ENCODE measurements around the gene HGFAC. TPM values are rescaled to one million over a fixed set of nuclear protein-coding genes. Genes with fewer than 3 reads are reported as not detected.

Gene HGFAC
- total RNA-seq, 1 donor from 2014 or later: 1.2 TPM

- Histone ChIP-seq H3K36me3 (peaks cover 46% of the 10 kb centered on the region), H3K9me3 (no peaks in the 10 kb centered on the region), H3K27ac (no peak overlapping the region), H3K4me3 (no peak overlapping the region), H3K27me3 (no peaks in the 10 kb centered on the region), H3K4me1 (no peaks in the 10 kb centered on the region)
- DNase-seq (no peak), ATAC-seq (no peak)
- intact Hi-C loops (cut with DNase I): loop anchor here (10.0 kb wide), 1 partner anchor 236 kb away; no protein-coding TSS in a partner anchor
- TF ChIP-seq CTCF (IDR thresholded peaks at IDR 0.05): no peak
These were observed 11.2 kb upstream of the HGFAC start for GRCh38 chr4:3430524-3430923.

- Histone ChIP-seq H3K36me3 (peaks cover 42% of the 10 kb centered on the region), H3K27me3 (no peaks in the 10 kb centered on the region), H3K4me1 (no peaks in the 10 kb centered on the region), H3K9me3 (no peaks in the 10 kb centered on the region), H3K4me3 (no peak overlapping the region), H3K27ac (no peak overlapping the region)
- no peak for TF ChIP-seq CTCF (IDR thresholded peaks at IDR 0.05)
- no peak for ATAC-seq
- intact Hi-C loops (cut with DNase I): loop anchor here (10.0 kb wide), 1 partner anchor 237 kb away; no protein-coding TSS in a partner anchor
- no peak for DNase-seq
These were observed 10.2 kb upstream of the HGFAC start for GRCh38 chr4:3431446-3431993.

GRCh38 chr4:3432381-3432790, 9.4 kb upstream of the HGFAC start:
- no peaks in the 10 kb centered on the region for H3K4me1 ChIP-seq

GRCh38 chr4:3433138-3433869, 8.5 kb upstream of the HGFAC start:
- Histone ChIP-seq H3K36me3 (peaks cover 27% of the 10 kb centered on the region), H3K27ac (no peak overlapping the region), H3K9me3 (no peaks in the 10 kb centered on the region), H3K4me3 (no peak overlapping the region), H3K4me1 (no peaks in the 10 kb centered on the region), H3K27me3 (no peaks in the 10 kb centered on the region)
- DNase-seq (no peak), ATAC-seq (no peak)
- intact Hi-C loops (cut with DNase I): loop anchor here (10.0 kb wide), 1 partner anchor 239 kb away; no protein-coding TSS in a partner anchor
- TF ChIP-seq CTCF (IDR thresholded peaks at IDR 0.05): no peak

More at GRCh38 chr4:3432381-3432790, 9.4 kb upstream of the HGFAC start:
- Histone ChIP-seq H3K36me3 (peaks cover 36% of the 10 kb centered on the region), H3K27ac (no peak overlapping the region), H3K27me3 (no peaks in the 10 kb centered on the region), H3K9me3 (no peaks in the 10 kb centered on the region), H3K4me3 (no peak overlapping the region)
- no peak for TF ChIP-seq CTCF (IDR thresholded peaks at IDR 0.05)
- intact Hi-C loops (cut with DNase I): loop anchor here (10.0 kb wide), 1 partner anchor 238 kb away; no protein-coding TSS in a partner anchor
- no peak for ATAC-seq
- DNase-seq: no peak

- no peaks in the 10 kb centered on the region for H3K9me3 ChIP-seq
- no peak overlapping the region for H3K4me3 ChIP-seq
- no peak overlapping the region for H3K27ac ChIP-seq
- H3K27me3 ChIP-seq: no peaks in the 10 kb centered on the region
- H3K4me1 ChIP-seq: no peaks in the 10 kb centered on the region
- DNase-seq: no peak
- intact Hi-C loops (cut with DNase I): loop anchor here (10.0 kb wide), 1 partner anchor 240 kb away; no protein-coding TSS in a partner anchor
- no peak for TF ChIP-seq CTCF (IDR thresholded peaks at IDR 0.05)
- peaks cover 10% of the 10 kb centered on the region for H3K36me3 ChIP-seq
- no peak for ATAC-seq
These were observed 6.7 kb upstream of the HGFAC start for GRCh38 chr4:3434881-3435685.
